DND-41 (cell line): ENCODE results near the gene CLK4.

ENCODE experiments used
- CTCF ChIP-seq: IDR thresholded peaks from 2 replicates; pipeline ENCODE4 v1.5.1; 2012; ENCODE audit warnings: borderline replicate concordance, low read length, moderate library complexity, mild to moderate bottlenecking; ENCODE audit not compliant: poor library complexity, severe bottlenecking; ENCODE audit errors: extremely low read depth
- EZH2 ChIP-seq: IDR thresholded peaks from 3 replicates; pipeline ENCODE4 v1.6.1; 2012; ENCODE audit warnings: borderline replicate concordance, low read depth, mild to moderate bottlenecking, moderate library complexity, low read length, inconsistent platforms; ENCODE audit not compliant: severe bottlenecking

GRCh38 chr5:178671602-178672144 is 44.8 kb upstream of the CLK4 start:
- TF ChIP-seq CTCF, result no peak
- no peak for TF ChIP-seq EZH2
